Stimulated activated CD4-positive, alpha-beta T cell treated with anti-CD3 and anti-CD28 coated beads, TNF-alpha, amount 100 ng/mL, for 4 hours (primary cell): ENCODE measurements around the gene TRNT1.

Experiments
- DNase-seq, 3 experiments: peaks; one replicate each; pipeline ENCODE4 v3.0.0-alpha.2; 2020; ENCODE audit warnings: low read depth in 3 of 3

TRNT1 gene

GRCh38 chr3:3126477-3127431 lies at the start of gene TRNT1:
TSS of gene TRNT1 (plus strand) at chr3:3126940. CDS start at chr3:3129041, 2,101 bp downstream.
- peak; percentile 94 to 97 (median 94) for DNase-seq

GRCh38 chr3:3080309-3080708 lies 46.4 kb upstream of the TRNT1 start:
- no peak for DNase-seq

GRCh38 chr3:3081381-3082233 lies 45.1 kb upstream of the TRNT1 start:
- DNase-seq, result no peak

GRCh38 chr3:3082234-3082924 lies 44.4 kb upstream of the TRNT1 start:
- no peak for DNase-seq

- no peak for DNase-seq
Observed at GRCh38 chr3:3084890-3085289, 41.9 kb upstream of the TRNT1 start.

GRCh38 chr3:3085782-3086181 lies 41.0 kb upstream of the TRNT1 start:
- DNase-seq, result no peak

GRCh38 chr3:3086239-3086638 lies 40.5 kb upstream of the TRNT1 start:
- DNase-seq, result no peak

GRCh38 chr3:3087279-3087678 lies 39.5 kb upstream of the TRNT1 start:
- DNase-seq, result no peak

GRCh38 chr3:3087716-3088465 lies 38.8 kb upstream of the TRNT1 start:
- no peak for DNase-seq

- DNase-seq, result no peak
Observed at GRCh38 chr3:3089017-3089416, 37.7 kb upstream of the TRNT1 start.

- DNase-seq, result no peak
Observed at GRCh38 chr3:3097958-3098357, 28.8 kb upstream of the TRNT1 start.

GRCh38 chr3:3101660-3102458 lies 24.9 kb upstream of the TRNT1 start:
- DNase-seq, result no peak

GRCh38 chr3:3102751-3103150 lies 24.0 kb upstream of the TRNT1 start:
- DNase-seq, result no peak

- no peak for DNase-seq
Observed at GRCh38 chr3:3105246-3105645, 21.5 kb upstream of the TRNT1 start.

GRCh38 chr3:3105815-3106214 lies 20.9 kb upstream of the TRNT1 start:
- no peak for DNase-seq

- DNase-seq, result no peak
Observed at GRCh38 chr3:3107181-3107580, 19.6 kb upstream of the TRNT1 start.

- DNase-seq, result no peak
Observed at GRCh38 chr3:3107858-3108257, 18.9 kb upstream of the TRNT1 start.

- no peak for DNase-seq
Observed at GRCh38 chr3:3109407-3110298, 17.1 kb upstream of the TRNT1 start.

GRCh38 chr3:3110299-3110630 lies 16.5 kb upstream of the TRNT1 start, which contains the start of gene IL5RA:
TSS of gene IL5RA (minus strand) at chr3:3110374. CDS start at chr3:3104984, 5,390 bp downstream.
- no peak for DNase-seq
